ENCODE measurements around the gene AMN1.
"Not testable (repeated sequence)": the region's sequence is repeated elsewhere in the genome, so short reads cannot be mapped to it uniquely, and the experiment has no call there.

AMN1 gene

DNA sequence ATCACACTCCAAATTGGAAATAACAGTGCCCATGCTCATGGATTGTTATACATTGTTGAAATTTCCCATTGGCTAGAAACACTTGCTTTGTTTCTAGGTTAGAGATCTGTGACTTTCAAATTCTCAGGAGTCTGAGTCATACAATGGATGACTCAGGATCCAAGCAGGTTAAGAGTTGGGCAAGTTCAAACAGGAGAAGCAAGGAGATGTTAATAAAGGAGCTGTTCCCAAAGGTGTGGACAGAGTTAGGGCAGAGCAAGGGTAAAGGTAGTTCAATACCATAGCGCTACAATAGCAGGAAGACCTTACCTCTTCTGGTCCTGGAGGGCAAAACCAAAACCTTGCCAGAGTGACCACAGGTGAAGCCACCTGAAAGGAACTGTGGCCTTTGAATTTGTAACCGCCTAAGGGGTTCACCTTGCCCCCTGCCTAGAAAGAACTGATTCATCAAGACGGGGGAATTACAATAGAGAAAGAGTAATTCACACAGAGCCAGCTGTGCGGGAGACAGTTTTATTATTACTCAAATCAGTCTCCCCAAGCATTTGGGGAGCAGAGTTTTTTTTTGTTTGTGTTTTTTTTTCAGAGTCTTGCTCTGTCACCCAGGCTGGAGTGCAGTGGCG is 4.2 kb upstream of the AMN1 start:
- no peak for DNase-seq

- DNase-seq: not testable (repeated sequence)
Observed at GRCh38 chr12:31731203-31731602, 2.4 kb upstream of the AMN1 start.

DNA sequence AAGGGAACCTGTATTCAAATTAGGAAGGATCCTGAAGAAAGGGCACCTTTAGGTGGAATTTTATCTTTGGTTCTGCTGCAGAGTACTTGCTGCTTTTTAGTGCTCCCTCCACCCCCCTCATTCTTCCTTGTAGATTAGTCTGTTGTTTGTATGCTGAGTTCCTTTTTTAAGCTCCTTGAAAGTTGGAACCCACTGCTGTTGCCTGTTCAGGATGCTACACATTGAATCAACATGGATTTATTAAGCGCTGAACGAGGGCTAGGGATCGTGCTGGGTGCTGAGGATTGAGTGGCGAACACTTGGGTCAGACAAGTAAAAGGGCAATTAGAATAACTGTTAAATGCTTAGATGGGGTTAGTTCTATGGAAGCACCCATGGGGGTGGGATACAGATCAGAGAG is 884 bp upstream of the AMN1 start:
- no peak for DNase-seq

DNA sequence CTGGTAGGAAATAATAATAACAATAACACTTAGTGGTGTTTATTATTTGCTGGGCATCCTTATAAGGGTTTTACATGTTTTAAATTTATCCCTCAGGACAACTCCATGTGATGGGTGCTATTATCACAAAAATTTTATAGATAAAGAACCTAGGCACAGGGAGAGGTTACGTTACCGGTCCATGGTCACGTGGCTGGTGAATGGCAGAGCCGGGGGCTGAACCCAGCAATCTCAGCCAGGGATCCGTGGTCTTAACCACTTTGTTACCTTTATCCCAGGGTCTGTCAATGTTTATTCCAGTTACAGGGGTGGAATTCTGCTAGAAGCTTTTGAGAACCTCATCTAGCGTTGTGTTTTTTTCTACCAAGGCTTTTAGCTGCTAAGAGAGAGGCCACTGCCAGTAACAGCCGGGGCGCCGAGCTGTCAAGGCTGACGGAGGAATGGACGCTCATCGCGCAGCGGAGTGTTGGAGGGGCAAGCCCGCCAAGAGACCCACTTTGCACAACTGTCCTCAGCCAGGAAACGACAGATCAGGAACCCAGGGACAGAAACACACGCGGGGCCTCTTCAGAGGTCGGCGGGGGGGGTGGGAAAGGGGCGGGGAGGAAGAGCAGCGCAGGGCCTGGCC is 418 bp downstream of the AMN1 start:
- DNase-seq: no peak

- no peak for DNase-seq
Observed at GRCh38 chr12:31727192-31727591, 1.6 kb downstream of the AMN1 start.

DNA sequence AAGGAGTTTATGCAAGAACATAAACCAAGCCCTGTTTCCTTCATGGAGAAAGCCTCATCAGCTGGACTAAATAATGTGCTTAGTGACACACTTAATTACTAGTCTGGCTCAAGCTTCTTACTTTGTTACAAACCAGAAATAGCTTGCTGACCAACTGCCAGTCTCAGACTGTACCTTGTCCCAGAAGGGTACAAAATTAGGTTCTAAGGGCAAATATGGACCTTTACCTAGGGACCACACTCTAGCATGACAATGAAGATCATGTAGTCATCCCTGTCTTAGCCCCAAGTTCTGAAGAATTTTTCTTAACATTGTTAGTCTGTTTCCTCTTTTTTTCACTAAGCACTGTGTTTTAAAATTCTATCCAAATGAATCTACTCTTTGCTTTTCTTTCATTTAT is 2.2 kb downstream of the AMN1 start:
- no peak for DNase-seq

GRCh38 chr12:31724557-31724956 is 4.3 kb downstream of the AMN1 start:
- no peak for DNase-seq

DNA sequence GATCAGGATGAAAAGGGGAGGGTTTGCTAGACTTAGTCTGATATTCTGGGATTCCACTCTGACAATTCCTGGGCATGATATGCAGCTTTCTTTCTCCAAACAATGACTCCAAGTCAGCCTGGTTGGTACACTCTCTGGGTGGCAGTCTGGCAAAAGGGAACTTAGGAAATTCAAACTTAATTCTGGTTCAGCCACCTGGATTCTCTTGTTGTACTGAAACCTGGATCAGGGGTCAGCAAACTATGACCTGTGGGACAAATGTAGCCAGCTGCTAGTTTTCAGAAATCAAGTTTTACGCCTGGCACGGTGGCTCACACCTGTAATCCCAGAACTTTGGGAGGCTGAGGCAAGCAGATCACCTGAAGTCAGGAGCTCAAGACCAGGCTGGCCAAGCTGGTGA is 6.2 kb downstream of the AMN1 start:
- DNase-seq: no peak

GRCh38 chr12:31718542-31719198 is 10.2 kb downstream of the AMN1 start:
- not testable (repeated sequence) for DNase-seq

GRCh38 chr12:31716998-31717397 is 11.8 kb downstream of the AMN1 start:
- DNase-seq: not testable (repeated sequence)

GRCh38 chr12:31715283-31715825 is 13.5 kb downstream of the AMN1 start:
- DNase-seq: no peak

GRCh38 chr12:31714406-31715271 is 14.2 kb downstream of the AMN1 start:
- DNase-seq: no peak

GRCh38 chr12:31712877-31713276 is 15.9 kb downstream of the AMN1 start:
- DNase-seq: no peak

GRCh38 chr12:31710021-31710818 is 18.6 kb downstream of the AMN1 start:
- DNase-seq: no peak

GRCh38 chr12:31708118-31708517 is 20.7 kb downstream of the AMN1 start:
- not testable (repeated sequence) for DNase-seq

GRCh38 chr12:31705621-31706020 is 23.2 kb downstream of the AMN1 start:
- no peak for DNase-seq

- no peak for DNase-seq
Observed at GRCh38 chr12:31702047-31702446, 26.8 kb downstream of the AMN1 start.

- DNase-seq: not testable (repeated sequence)
Observed at GRCh38 chr12:31689921-31690320, 38.9 kb downstream of the AMN1 start.

- DNase-seq: no peak
Observed at GRCh38 chr12:31687101-31687527, 41.7 kb downstream of the AMN1 start.

DNA sequence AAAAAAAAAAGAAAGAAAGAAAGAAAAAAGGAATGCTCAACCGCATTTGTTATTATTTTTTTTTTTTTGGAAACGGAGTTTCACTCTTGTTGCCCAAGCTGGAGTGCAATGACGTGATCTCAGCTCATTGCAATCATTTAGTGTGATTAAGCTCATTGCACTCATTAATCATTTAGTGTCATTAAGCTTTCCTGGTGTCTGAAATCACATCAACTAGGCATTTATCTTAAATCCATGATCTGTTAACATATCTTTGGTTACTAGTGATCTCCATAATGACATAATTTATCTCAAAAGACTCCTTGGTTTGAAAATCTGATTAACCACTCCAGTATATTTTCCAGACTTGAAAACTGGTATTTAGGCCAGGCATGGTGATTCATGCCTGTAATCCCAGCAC is 43.0 kb downstream of the AMN1 start:
- DNase-seq: no peak

- DNase-seq: peak; percentile 87
Observed at GRCh38 chr12:31682136-31682962, 46.5 kb downstream of the AMN1 start.
